GM12874 (cell line): ENCODE data around the gene RUNX2.

Experiments
- TF ChIP-seq, protein P1 (sequence below): IDR thresholded peaks from 2 replicates; pipeline ENCODE4 v1.5.1; 2011; ENCODE audit warnings: low read depth, mild to moderate bottlenecking, control low read depth, low read length, moderate library complexity; ENCODE audit not compliant: insufficient read depth

Gene RUNX2

GRCh38 chr6:45518013-45518720, 190.0 kb downstream of the RUNX2 start:
- TF ChIP-seq, protein P1, sequence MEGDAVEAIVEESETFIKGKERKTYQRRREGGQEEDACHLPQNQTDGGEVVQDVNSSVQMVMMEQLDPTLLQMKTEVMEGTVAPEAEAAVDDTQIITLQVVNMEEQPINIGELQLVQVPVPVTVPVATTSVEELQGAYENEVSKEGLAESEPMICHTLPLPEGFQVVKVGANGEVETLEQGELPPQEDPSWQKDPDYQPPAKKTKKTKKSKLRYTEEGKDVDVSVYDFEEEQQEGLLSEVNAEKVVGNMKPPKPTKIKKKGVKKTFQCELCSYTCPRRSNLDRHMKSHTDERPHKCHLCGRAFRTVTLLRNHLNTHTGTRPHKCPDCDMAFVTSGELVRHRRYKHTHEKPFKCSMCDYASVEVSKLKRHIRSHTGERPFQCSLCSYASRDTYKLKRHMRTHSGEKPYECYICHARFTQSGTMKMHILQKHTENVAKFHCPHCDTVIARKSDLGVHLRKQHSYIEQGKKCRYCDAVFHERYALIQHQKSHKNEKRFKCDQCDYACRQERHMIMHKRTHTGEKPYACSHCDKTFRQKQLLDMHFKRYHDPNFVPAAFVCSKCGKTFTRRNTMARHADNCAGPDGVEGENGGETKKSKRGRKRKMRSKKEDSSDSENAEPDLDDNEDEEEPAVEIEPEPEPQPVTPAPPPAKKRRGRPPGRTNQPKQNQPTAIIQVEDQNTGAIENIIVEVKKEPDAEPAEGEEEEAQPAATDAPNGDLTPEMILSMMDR: no peak

GRCh38 chr6:45521226-45521625, 193.1 kb downstream of the RUNX2 start:
- TF ChIP-seq, protein P1: no peak

DNA sequence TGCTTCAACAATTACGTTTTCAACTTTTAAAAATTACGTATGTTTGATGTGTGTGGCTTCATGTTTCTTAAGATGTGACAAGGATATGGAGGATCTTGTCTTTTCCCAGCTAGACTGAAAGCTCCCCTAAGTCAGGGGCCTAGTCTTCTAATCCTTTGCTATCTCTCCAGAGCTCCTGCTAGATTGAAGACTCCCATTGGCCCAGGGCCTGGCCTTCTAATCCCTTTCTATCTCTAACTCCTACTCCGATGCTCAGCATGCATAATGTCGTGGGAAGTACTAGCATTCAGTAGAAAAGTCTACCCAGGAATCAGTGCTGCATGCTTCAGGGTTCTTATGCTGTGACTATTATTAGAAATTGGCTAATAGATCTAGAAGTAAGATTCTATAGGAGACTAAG, 194.4 kb downstream of the RUNX2 start:
- TF ChIP-seq, protein P1: no peak

DNA sequence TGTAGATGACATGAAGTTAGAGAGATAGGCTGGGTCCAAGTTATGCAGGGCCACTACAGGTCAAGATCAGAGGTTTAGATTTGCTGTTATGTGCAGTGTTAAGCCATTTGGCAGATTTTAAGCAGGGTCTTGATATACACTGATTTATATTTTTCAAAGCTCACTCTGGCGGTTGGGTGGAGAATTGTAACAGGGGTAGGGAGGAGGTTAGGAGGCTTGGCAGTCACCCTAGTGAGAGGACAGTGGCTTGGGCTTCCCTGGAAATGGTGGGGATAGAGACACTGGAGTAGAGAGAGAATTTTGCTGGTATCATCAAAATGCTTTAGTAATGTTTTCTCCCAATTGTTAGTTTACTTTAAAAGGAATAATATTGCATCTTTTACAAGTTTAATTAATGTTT, 199.1 kb downstream of the RUNX2 start:
- TF ChIP-seq, protein P1: no peak

DNA sequence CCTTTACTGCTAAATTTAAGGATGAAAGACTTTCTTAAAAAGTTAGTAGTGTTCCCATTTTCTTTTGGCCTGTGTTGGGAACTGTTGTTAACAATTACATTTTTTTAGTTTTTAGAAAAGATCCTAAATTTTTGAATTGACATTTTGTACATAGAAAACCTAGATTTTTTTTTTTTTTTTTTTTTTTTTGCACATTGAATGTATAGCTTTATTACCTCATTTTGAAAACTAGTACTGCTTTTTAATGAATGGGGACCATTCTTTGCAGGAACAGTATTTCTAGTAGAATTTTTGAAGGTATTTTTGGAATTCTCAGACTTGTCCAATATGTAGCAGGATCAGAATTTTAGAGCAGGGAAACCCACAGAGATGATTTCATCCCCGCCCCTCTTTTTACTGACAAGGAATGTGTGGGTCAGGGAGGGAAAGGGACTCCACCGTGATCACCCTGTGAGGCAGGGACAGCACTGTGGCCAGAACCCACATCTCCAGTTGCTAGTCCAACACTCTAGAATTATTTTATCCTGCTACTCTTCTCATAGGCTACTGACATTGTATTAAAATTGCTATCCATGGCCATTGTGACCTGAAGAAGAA, 204.0 kb downstream of the RUNX2 start:
- TF ChIP-seq, protein P1: no peak

DNA sequence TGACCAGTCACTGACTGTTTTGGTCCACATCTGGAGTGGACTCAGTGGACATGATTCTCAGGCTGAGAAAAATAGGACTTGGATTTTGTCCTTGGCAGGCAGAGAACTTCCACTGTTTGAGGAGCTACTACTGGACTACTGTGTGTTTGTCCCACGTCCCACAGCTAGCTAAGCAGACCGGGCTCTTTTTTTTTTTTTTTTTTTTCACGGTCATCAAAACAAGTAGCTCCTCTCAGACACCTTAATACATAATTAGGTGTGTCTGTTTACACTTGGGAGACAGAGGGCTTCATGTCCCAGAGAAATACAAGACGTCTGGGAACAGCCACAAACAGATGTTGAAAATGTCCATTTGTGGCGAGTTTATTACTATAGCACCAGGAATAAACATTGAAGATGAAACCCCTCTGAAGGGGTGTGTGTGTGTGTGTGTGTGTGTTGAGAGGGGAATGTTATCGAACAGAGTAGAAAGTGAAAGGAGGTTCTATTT, 204.6 kb downstream of the RUNX2 start:
- TF ChIP-seq, protein P1: no peak

- TF ChIP-seq, protein P1: no peak
These were observed 205.3 kb downstream of the RUNX2 start for GRCh38 chr6:45533386-45533785.
